H1 (cell line): ENCODE measurements around the gene RILP. TPM values are rescaled to one million over a fixed set of nuclear protein-coding genes. Genes with fewer than 3 reads are reported as not detected.

Experiments used
- BACH1 ChIP-seq: IDR thresholded peaks from 2 replicates; pipeline ENCODE4 v1.6.1; 2012; ENCODE audit warnings: low read length, improper control_type of control experiment
- CBX5 ChIP-seq: fragments of 300-800, 300-1000 bp; sonication (generic); IDR thresholded peaks from 2 replicates; pipeline ENCODE4 v1.7.1; 2016; ENCODE audit warnings: antibody characterized with exemption, low read length, low read depth
- CHD7 ChIP-seq: fragments of 300-600 bp; sonication (generic); IDR thresholded peaks from 2 replicates; pipeline ENCODE4 v1.7.1; 2012; ENCODE audit warnings: low read length, moderate library complexity, mild to moderate bottlenecking, inconsistent platforms; ENCODE audit not compliant: insufficient replicate concordance
- JUN ChIP-seq: IDR thresholded peaks from 2 replicates; pipeline ENCODE4 v1.6.1; 2011; ENCODE audit warnings: low read depth, mild to moderate bottlenecking, improper control_type of control experiment, low read length
- MAFK ChIP-seq: IDR thresholded peaks from 2 replicates; pipeline ENCODE4 v1.6.1; 2012; ENCODE audit warnings: low read depth, mild to moderate bottlenecking, improper control_type of control experiment, low read length
- NRF1 ChIP-seq: IDR thresholded peaks from 2 replicates; pipeline ENCODE4 v1.6.1; 2011; ENCODE audit warnings: mild to moderate bottlenecking, low read depth, low read length, improper control_type of control experiment
- POLR2A ChIP-seq, 2 experiments: IDR thresholded peaks; 1 replicate in 1 of 2; 2 replicates in 1 of 2; pipeline ENCODE4 v1.6.1; 2011; ENCODE audit warnings: low read depth in 2 of 2, low read length in 2 of 2, mild to moderate bottlenecking in 2 of 2; ENCODE audit errors: control extremely low read depth in 1 of 2
- POLR2AphosphoS5 ChIP-seq: IDR thresholded peaks from 2 replicates; pipeline ENCODE4 v1.6.1; 2011; ENCODE audit warnings: low read depth, low read length
- RXRA ChIP-seq: IDR thresholded peaks from 2 replicates; pipeline ENCODE4 v1.6.1; 2011; ENCODE audit warnings: low read depth, mild to moderate bottlenecking, low read length, moderate library complexity; ENCODE audit not compliant: insufficient read depth
- SP1 ChIP-seq: IDR thresholded peaks from 2 replicates; pipeline ENCODE4 v1.6.1; 2011; ENCODE audit warnings: low read depth, low read length
- ZNF274 ChIP-seq: IDR thresholded peaks from 2 replicates; pipeline ENCODE4 v1.7.0; 2012; ENCODE audit warnings: low read length, borderline replicate concordance; ENCODE audit errors: extremely low read depth
- polyA plus RNA-seq, 7 experiments: library from polyadenylated mRNA; depleted of rRNA in 3 of 7; stranded (reverse) in 5 of 7; unstranded in 2 of 7; fragments of >200 nt in 5 of 7; fragments of 200-250 nt in 2 of 7; gene quantifications; 1 replicate in 5 of 7; 2 replicates in 1 of 7; 4 replicates in 1 of 7; pipeline versions ENCODE4 v1.2.1 to v1.2.3, GENCODE V29; 2011 to 2013; ENCODE audit warnings: missing spikeins in 2 of 7, mixed read lengths in 2 of 7
- total RNA-seq: library from RNA; stranded (reverse); fragmentation: NEBNext Ultra II Directional; extraction: Animal tissue kit (Norgen Biotek cat#: 25700); gene quantifications from 2 replicates; pipeline ENCODE4 v1.2.1, GENCODE V29; 2021
- TF ChIP-seq, protein P1 (sequence below): IDR thresholded peaks from 2 replicates; pipeline ENCODE4 v1.6.1; 2012; ENCODE audit warnings: inconsistent platforms

RILP gene
- total and polyA plus RNA-seq, 2 of the 8 experiments (the other 6 are each of a cell fraction or from before 2014, with no cell fraction given) = 6.8 to 7.2 TPM

- TF ChIP-seq CHD7 (no peak), POLR2AphosphoS5 (no peak), CBX5 (no peak), SP1 (no peak), ZNF274 (no peak), BACH1 (no peak), RXRA (no peak), JUN (no peak), MAFK (no peak), POLR2A (IDR thresholded peaks at IDR 0.05; ENCODE audit: control extremely low read depth in 1 of 2, low read depth in 2 of 2, low read length in 2 of 2) (no peak), NRF1 (no peak)
- TF ChIP-seq, protein P1, sequence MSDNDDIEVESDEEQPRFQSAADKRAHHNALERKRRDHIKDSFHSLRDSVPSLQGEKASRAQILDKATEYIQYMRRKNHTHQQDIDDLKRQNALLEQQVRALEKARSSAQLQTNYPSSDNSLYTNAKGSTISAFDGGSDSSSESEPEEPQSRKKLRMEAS = no peak
These were observed 5.6 kb downstream of the RILP start (continued) for GRCh38 chr17:1643999-1644492.
